ENCODE data around the gene BLVRB.
"Not testable (repeated sequence)": the region's sequence is repeated elsewhere in the genome, so short reads cannot be mapped to it uniquely, and the experiment has no call there.

The BLVRB gene

GRCh38 chr19:40449506-40449905, 16.0 kb downstream of the BLVRB start:
- no peak for DNase-seq (ENCODE audit: low spot score)

DNA sequence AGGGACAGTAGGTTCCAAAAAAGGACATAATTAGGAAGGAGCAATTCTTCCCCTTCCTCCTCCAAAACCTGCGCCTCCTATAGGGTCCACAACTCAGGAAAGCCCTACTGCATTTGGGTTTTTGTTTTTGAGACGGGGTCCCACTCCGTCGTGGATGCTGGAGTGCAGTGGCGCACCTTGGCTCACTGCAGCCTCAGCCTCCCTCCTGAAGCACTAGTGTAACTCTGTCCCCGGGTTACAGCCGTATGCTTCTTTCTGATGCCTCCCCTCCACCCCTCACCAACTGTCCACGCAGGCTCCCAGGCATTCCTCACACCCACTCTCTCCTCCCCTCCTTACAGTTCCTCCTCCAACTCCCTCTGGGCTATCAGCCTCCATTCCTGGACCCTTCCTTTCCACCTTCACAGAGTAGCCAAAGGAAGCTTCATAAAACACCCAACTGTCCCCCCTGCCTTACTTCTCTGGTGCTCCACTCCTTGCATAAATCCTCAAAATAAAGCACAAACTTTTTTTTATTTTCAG, 19.2 kb downstream of the BLVRB start:
- DNase-seq (ENCODE audit: low spot score) = no peak

- no peak for DNase-seq (ENCODE audit: low spot score)
These were observed 19.7 kb downstream of the BLVRB start for GRCh38 chr19:40445780-40446262.

DNA sequence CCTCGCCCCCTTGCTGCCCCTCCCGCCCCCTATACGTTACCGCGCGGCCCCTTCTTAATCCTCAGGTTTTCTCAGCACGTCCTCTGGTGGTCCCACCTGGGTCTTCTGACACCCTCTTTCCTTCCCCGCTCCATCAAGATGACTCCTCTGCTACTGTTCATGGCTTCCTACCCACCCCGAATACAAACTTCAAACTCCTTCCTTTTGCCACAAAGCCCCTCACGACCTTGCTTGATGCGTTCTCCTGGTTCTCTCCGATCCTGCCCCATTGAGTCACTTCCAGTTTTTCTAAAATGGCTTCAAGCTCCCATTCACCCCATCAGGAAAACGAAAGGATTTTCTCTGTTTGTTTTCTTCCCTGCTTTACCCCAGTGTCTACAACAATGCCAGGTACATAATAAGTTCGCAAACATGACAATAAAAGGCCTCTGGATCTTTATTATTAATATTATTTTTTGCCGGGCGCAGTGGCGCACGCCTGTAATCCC, 20.7 kb downstream of the BLVRB start:
- no peak for DNase-seq (ENCODE audit: low spot score)

DNA sequence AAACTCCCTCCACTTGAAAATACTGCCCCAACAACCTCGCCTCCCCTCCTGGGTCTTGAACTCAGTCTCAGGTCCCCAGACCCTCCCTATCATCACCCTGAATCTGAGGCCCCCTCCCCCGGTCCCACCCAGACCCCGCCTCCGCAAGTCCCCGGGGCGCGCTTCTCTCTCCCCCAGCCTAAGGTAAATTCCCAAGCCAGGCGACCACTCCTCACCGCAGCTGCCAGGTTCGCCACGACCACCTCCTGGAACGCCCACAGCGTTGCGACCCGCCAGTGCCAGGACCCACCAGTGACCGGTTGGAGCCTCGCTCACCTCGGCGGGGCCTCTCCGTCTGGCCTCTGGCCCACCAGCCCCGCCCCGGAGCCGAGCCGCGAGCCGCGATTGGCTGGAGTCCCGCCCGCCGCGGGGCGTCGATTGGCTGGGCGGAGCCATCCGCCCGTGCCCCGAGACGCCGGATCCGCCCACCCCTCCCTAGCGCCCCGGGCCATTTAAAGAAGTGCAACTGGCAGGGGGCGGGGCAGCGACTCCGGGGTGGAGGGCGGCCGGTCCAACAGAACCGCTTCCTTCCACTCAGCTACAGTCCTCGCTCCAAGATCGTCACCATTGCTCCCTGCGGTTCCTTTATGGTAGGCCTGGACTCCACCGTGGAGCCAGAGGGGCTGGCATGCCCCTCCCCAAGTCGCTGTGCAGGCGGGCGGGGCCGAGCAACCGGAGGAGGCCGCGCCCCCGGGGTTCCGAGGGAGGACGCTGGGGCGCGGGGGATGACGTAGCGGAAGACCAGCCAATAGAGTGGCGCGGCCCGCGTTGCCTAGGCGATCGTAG, 21.3 kb downstream of the BLVRB start, which contains the start of gene SERTAD3:
Gene SERTAD3, minus strand, starts transcription at position 336 of the 825 bp plus-strand sequence. CDS start 2,255 bp downstream, outside the sequence.
- DNase-seq (ENCODE audit: low spot score) = peak; percentile 91

DNA sequence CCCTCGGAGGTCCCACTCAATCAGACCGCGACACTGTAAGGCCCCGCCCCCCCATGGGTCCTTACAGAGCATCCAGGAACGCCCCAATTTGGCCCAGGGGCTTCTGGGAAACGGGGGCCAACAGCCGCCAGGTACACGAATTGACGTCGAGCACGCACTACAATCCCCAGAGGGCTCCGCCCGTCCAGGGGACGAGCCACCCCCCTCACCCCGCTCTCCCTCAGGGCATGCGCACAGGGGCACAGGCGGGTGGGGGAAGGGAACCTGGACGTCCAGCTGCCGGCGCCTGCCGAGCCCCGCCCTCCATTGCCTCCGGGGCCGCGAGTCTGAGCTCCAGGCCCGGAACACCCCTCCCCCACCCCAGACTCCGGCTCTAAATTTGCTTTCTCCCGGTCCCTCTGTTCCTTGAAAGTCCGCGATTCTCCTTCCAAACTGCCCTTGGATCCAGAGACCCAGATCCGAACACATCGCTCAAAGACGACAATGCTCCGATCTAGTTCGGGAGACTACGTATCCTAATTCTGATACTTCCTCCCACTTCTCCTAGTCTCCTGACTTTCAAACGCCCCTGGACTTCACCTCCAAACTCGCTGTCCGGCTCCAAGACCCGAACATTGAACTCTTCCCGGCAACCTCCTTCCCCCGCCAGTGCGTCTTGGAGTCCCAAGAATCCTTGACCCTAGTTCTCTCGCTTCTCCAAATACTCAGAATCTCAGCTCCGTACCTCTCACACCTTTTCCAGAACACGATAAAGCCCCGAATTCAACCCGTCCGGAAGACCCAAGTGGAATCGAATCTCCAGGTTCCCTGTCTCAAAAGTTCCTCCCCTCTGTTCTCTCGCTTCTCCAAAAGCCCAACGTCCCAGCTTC, 22.2 kb downstream of the BLVRB start:
- DNase-seq (ENCODE audit: low spot score) = peak; percentile 99

DNA sequence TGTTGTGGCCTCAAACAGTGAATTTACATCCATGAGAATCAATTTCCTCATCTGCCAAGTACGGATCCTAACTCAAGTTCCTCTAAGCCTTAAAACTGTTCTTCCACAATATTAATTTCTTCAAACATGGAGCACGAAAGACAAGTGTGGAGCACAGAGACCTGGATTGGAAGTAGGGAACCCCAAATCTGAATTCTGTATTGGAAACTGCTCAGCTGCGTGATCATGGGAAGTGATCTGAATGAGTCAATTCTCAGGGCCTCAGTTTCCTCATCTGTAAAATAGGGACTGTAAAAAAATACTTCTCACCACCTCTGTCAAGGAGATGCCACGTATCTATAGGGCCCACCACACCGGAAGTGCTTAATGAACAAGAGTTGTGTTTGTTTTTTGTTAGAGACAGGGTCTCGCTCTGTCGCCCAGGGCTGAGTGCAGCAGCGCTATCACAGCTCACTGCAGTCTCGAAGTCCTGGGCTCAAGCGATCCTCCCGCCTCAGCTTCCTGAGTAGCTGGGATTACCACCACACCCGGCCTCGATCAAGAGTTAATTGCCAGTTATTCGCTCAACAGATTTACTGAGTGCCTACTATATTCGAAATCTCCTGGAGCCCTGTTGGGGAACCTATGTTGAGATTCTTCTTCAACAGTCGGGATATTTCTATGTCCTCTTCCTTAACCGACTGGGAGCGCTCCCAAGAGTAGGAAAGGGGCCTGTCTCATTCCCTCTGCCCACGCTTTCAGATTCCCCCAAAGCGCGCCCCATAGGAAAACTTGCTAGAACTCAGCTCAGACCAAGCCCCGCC, 23.0 kb downstream of the BLVRB start:
- DNase-seq (ENCODE audit: low spot score) = no peak

DNA sequence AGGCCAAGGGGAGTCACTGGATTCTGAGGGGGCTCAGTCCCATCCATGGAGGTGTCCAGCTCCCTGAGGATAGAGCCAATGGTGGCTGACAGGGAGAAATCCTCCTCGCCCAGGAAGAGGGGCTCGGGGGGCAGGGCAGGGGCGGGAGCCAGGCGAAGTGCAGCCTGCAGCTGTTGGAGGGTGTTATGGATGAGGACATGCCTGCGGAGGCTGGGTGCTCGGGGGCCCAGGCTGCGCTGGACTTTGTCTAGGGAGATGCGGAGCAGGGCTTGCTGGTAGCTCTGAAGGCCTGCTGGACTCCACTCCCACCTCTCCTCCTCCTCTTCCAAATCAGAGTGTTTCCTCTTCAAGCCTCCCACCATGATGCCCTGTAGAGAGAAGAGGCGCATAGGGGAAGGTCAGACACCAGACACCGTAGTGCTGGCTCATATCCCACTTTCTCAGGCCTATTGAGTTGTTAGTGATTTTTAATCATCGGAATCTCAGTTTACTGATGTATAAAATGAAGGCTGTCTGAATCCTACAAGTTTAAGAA, 23.8 kb downstream of the BLVRB start:
- no peak for DNase-seq (ENCODE audit: low spot score)

DNA sequence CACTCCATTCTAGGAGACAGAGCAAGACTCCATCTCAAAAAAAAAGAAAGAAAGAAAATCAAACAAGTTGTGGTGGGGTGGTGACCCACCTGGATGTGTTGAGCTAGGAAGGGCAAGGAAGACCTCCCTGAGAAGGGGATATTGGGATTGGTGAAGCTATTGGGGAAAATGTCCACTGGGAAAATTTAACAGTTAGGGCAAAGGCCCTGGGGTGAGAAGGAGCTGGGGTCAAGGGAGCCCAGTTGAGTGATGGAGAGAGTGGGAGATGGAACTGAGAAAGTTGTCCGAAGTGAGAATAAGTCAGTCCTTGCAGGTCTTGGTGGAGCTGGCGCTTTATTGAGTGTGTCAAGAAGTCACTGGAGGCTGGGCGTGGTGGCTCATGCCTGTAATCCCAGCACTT, 27.3 kb downstream of the BLVRB start:
- DNase-seq (ENCODE audit: low spot score) = no peak

DNA sequence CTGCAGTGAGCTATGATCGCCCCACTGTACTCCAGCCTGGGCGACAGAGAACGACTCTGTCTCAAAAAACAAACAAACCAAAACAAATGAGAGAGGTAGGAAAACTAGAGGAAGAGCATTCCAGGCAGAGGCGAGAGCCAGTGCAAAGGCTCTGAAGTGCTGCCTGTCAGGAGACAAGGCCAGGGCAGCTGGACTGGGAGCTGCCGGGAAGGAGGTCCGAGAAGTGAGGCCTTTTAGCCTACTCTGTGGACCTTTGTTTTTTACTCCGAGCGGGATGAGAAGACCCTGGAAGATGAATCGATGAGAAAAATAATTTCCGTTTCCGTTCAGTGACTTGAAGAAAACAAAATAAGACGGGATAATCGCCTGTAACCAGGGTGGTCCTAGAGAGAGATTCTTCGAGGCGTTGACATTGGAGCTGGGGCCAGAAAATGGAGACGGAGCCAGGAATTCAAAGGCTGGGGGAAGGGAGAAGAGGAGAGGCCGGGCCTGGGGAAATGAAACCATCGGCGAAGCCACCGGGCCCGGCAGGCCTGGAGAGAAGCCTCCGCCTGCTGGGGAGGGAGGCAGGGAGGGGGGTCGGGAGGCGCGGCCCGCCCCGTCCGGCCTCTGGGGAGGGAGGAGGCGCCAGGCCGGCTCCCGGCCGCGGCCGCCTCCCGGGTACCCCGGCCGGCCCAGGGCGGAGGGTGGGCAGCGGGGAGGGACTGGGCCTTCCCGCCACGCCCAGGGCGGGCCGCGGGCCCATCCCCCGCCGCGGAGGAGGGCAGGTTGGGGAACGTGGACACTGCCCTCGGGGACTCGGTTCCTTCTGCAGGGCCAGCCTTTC, 31.9 kb downstream of the BLVRB start:
- DNase-seq (ENCODE audit: low spot score) = peak; percentile 79

- not testable (repeated sequence) for DNase-seq (ENCODE audit: low spot score)
These were observed 32.8 kb downstream of the BLVRB start for GRCh38 chr19:40432760-40433159.

- no peak for DNase-seq (ENCODE audit: low spot score)
These were observed 33.8 kb downstream of the BLVRB start for GRCh38 chr19:40431698-40432097.

DNA sequence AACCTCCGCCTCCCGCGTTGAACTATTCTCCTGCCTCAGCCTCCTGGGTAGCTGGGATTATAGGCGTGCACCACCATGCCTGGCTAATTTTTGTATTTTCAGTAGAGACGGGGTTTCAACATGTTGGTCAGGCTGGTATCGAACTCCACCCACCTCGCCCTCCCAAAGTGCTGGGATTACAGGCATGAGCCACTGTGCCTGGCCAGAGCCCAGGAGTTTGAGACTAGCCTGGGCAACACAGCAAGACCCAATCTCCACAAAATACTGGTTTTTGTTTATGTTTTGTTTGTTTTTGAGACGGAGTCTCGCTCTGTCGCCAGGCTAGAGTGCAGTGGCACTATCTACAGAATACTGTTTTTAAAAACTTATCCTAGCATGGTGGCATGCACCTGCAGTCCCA, 35.3 kb downstream of the BLVRB start:
- not testable (repeated sequence) for DNase-seq (ENCODE audit: low spot score)

DNA sequence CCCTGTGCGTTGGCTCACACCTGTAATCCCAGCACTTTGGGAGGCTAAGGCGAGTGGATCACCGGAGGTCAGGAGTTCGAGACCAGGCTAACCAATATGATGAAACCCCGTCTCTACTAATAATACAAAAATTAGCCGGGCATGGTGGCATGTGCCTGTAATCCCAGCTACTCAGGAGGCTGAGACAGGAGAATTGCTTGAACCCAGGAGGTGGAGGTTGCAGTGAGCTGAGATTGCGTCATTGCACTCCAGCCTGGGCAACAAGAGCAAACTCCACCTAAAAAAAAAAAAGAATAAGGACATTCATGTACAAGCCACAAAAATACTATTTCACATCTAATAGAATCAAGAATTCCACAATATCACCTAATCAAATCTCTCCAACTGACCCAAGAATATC, 37.3 kb downstream of the BLVRB start:
- DNase-seq (ENCODE audit: low spot score) = not testable (repeated sequence)

GRCh38 chr19:40425450-40426287, 39.9 kb downstream of the BLVRB start, which contains the start of gene SERTAD1:
Gene SERTAD1, minus strand, starts transcription at chr19:40425992. Its CDS starts 2,446 bp downstream, at chr19:40423546.
- peak; percentile 95 for DNase-seq (ENCODE audit: low spot score)

- no peak for DNase-seq (ENCODE audit: low spot score)
These were observed 40.7 kb downstream of the BLVRB start for GRCh38 chr19:40424637-40425449.

- no peak for DNase-seq (ENCODE audit: low spot score)
These were observed 41.6 kb downstream of the BLVRB start for GRCh38 chr19:40423938-40424337.
